Muscle layer of duodenum (tissue), 2 donors: ENCODE results near the gene FSD1.
A peak's percentile ranks its signal among the peaks of the same experiment; 100 is the strongest.

Experiments used
- H3K27ac ChIP-seq: one replicate; pipeline ENCODE4 v1.7.0; 2013; ENCODE audit warnings: mild to moderate bottlenecking, low read length
- H3K27me3 ChIP-seq: one replicate; pipeline ENCODE4 v1.7.0; 2013; ENCODE audit warnings: low read depth, mild to moderate bottlenecking, control low read depth, low read length
- H3K36me3 ChIP-seq, 2 donors: one replicate each; pipeline ENCODE4 v1.7.0; 2013; ENCODE audit warnings: low read length in 2 of 2, control low read depth in 1 of 2, mild to moderate bottlenecking in 1 of 2; ENCODE audit not compliant: insufficient read depth in 2 of 2, control insufficient read depth in 1 of 2
- H3K4me1 ChIP-seq, 2 donors: one replicate each; pipeline ENCODE4 v1.7.0; 2013; ENCODE audit warnings: low read length in 2 of 2, mild to moderate bottlenecking in 2 of 2, control low read depth in 1 of 2, moderate library complexity in 1 of 2; ENCODE audit not compliant: insufficient read depth in 2 of 2, control insufficient read depth in 1 of 2
- H3K4me3 ChIP-seq, 2 donors: one replicate each; pipeline ENCODE4 v1.7.0; 2013; ENCODE audit warnings: low read length in 2 of 2, low read depth in 1 of 2, mild to moderate bottlenecking in 1 of 2
- H3K9me3 ChIP-seq, 2 donors: one replicate each; pipeline ENCODE4 v1.7.0; 2013; ENCODE audit warnings: low read length in 2 of 2, control low read depth in 1 of 2, mild to moderate bottlenecking in 1 of 2; ENCODE audit not compliant: control insufficient read depth in 1 of 2
- donor health status: healthy.

FSD1 gene

GRCh38 chr19:4368128-4368820 lies 63.9 kb downstream of the FSD1 start:
- Histone ChIP-seq H3K9me3 (no peaks in the 10 kb centered on the region), H3K36me3 (peaks cover 10 to 38% of the 10 kb centered on the region in 2 donors), H3K4me3 (no peak overlapping the region), H3K27ac (no peak overlapping the region), H3K27me3 (no peaks in the 10 kb centered on the region), H3K4me1 (peaks cover 9 to 50% of the 10 kb centered on the region in 2 donors)

DNA sequence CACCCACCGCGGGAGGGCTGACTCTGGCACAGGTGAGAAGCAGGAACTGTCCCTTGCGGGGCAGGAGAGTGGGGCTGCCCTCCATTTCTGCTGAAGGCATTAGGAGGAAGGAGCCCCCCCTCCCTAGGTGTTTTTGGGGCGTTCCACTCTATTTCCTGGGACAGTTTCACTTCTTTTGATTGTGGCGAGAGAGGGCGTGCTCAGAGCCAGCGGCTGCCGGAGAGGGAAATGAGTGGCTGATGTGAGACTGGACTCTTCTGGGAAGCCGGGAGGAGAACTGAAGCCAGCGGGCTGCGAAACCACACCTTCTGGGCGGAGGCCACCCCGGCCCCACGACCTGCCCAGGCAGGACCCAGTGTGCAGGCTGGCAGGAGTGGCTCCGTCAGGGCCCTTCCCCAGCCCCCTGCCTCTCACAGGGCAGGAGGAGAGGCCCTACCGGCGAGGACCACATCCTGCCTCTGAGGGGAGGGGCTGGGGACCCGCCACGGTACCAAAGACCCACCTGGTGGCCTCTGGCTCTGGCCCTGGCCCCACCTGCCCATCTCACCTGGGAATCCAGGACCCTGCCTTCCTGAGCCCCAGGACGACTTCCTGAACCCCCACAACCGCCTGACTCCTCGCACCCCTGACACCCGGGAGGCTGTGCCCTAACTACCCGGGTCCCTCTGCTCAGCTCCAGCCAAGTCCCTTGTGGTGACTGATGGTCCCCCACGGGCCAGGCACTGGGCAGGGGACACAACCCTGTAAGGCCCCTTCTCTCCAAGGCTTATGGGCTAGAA lies 64.9 kb downstream of the FSD1 start:
- Histone ChIP-seq H3K9me3 (no peaks in the 10 kb centered on the region), H3K4me1 (peaks cover 13 to 57% of the 10 kb centered on the region in 2 donors), H3K27me3 (no peaks in the 10 kb centered on the region), H3K27ac (peak overlapping the region; percentile 5), H3K36me3 (peaks cover 5 to 32% of the 10 kb centered on the region in 2 donors), H3K4me3 (peak overlapping the region; percentile 0 to 23)

DNA sequence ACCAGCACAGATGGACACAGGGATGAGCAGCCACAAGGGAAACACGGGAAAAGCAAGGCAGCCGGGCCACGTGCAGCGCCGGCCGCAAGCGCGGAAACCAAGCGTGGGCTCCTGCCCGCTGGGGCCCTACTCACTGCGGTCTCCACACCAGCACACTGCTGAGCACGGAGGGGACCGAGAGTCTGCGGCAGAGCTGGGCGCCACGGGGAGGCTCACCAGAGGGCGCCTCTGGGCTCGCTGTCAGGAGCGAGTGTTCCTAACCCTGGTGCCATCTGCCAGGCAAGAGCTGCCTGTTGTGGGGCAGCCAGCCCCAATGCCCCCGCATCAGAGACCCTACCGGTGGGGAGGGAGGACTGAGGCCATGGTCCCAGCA lies 65.5 kb downstream of the FSD1 start:
- Histone ChIP-seq H3K9me3 (no peaks in the 10 kb centered on the region), H3K27me3 (no peaks in the 10 kb centered on the region), H3K4me3 (peak overlapping the region; percentile 0 to 23), H3K27ac (peak overlapping the region; percentile 5), H3K36me3 (peaks cover 5 to 28% of the 10 kb centered on the region in 2 donors), H3K4me1 (peaks cover 14 to 63% of the 10 kb centered on the region in 2 donors)

DNA sequence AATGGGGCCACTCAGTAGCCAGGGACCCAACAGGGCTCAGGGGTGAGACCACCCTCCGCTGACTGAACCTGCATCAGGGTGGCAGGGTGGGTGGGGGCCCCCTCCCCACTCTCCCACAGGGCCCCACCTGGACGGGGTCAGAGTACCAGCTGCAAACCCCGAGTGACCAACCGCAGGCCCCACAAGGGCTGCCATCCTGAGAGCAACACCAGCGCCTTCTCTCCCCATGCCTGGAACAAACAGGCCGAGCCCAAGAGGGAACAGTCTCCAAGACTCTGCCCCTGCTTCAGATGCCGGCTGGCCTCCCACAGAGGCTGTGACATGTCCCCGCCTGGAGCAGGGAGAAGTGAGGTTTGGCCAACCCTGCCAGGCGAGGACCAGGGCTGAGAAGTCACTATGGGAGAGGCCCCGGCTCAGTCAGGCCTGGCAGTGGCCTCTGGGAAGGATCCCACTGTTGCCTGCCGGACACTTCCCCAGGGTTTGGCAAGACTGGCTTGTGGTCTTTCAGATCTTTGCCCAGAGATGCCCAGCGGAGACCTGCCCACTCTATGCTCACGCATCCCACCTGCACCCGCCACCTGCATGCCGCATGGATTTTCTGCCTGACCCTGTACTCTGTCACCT lies 66.1 kb downstream of the FSD1 start:
- Histone ChIP-seq H3K36me3 (peaks cover 3 to 22% of the 10 kb centered on the region in 2 donors), H3K27ac (no peak overlapping the region), H3K27me3 (no peaks in the 10 kb centered on the region), H3K9me3 (no peaks in the 10 kb centered on the region), H3K4me3 (no peak overlapping the region), H3K4me1 (peaks cover 20 to 69% of the 10 kb centered on the region in 2 donors)

DNA sequence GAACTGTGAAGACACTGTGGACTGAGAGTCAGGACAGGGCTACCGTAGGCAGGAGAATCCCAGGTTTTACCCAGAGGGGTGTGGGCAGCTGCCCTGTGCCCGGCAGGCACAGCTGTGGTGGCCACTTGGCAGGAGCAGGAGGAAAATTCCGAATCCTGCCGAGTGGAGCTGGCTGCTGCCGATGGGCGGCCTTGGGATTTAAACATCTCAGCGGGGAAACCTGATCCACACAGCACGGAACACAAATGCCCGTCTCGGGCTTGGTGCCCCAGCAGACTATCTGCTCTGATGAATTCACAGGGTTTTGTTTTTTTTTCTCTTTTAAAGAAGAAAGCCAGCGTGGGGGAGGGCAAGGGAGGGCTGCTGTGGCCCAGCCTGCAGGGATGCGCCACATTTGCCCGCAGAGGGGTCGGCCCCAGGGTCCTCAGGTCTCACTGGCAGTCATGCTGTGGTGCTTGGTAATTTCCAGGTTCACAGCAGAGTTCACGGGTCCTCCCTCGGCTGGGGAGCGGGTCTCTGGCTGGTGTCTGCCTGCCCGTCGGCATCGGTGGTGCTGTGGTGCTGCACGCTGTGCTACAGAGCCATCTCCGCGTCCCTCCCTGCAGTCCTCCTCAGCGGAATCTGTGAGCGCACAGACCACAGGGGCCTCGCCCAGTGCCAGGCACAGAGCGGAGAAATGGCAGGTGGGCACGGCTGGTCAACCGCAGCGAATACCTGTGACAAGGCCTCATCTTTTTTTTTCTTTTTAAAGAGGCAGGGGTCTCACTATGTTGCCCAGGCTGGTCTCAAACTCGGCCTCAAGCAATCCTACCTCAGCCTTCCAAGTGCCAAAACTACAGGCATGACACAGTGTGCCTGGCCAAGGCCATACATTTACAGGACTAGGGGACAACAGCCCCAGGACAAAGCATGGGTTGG lies 67.1 kb downstream of the FSD1 start:
- H3K27me3 ChIP-seq = no peaks in the 10 kb centered on the region
- no peak overlapping the region for H3K4me3 ChIP-seq
- peaks cover 29 to 79% of the 10 kb centered on the region in 2 donors for H3K4me1 ChIP-seq
- H3K36me3 ChIP-seq = peaks cover 0 to 12% of the 10 kb centered on the region in 2 donors
- no peak overlapping the region for H3K27ac ChIP-seq
- no peaks in the 10 kb centered on the region for H3K9me3 ChIP-seq

- peaks cover 35 to 88% of the 10 kb centered on the region in 2 donors for H3K4me1 ChIP-seq
- no peak overlapping the region for H3K27ac ChIP-seq
- H3K27me3 ChIP-seq = no peaks in the 10 kb centered on the region
- no peak overlapping the region for H3K4me3 ChIP-seq
- peaks cover 0 to 7% of the 10 kb centered on the region in 2 donors for H3K36me3 ChIP-seq
- H3K9me3 ChIP-seq = no peaks in the 10 kb centered on the region
Observed at GRCh38 chr19:4372165-4373012, 68.0 kb downstream of the FSD1 start.

GRCh38 chr19:4373013-4373367 lies 68.6 kb downstream of the FSD1 start:
- peak overlapping the region; percentile 80 for H3K27ac ChIP-seq
- no peaks in the 10 kb centered on the region for H3K27me3 ChIP-seq
- H3K4me3 ChIP-seq = no peak overlapping the region
- H3K4me1 ChIP-seq = peaks cover 35 to 87% of the 10 kb centered on the region in 2 donors
- H3K36me3 ChIP-seq = peaks cover 0 to 7% of the 10 kb centered on the region in 2 donors
- no peaks in the 10 kb centered on the region for H3K9me3 ChIP-seq
